Hepatocyte (in vitro differentiated cells): ENCODE data around the gene IQGAP2. TPM values are rescaled to one million over a fixed set of nuclear protein-coding genes. Genes with fewer than 3 reads are reported as not detected.

Experiments
- DNase-seq: peaks from one replicate; pipeline ENCODE4 v3.0.0-alpha.2; 2016; ENCODE audit warnings: low spot score
- H2AFZ ChIP-seq: fragments of 200-600 bp; sonication (generic); 2 replicates; pipeline ENCODE4 v1.6.0; 2016; ENCODE audit warnings: antibody characterized with exemption, mild to moderate bottlenecking
- H3K27ac ChIP-seq: fragments of 200-600 bp; sonication (generic); 2 replicates; pipeline ENCODE4 v1.5.1; 2016; ENCODE audit warnings: mild to moderate bottlenecking
- H3K27me3 ChIP-seq: fragments of 200-600 bp; sonication (generic); 2 replicates; pipeline ENCODE4 v1.6.1; 2016
- H3K36me3 ChIP-seq: fragments of 200-600 bp; sonication (generic); replicated peaks from 2 replicates; pipeline ENCODE4 v1.5.1; 2016; ENCODE audit warnings: low read depth; ENCODE audit not compliant: insufficient read depth
- H3K4me1 ChIP-seq: fragments of 200-600 bp; sonication (generic); 2 replicates; pipeline ENCODE4 v1.5.1; 2016; ENCODE audit warnings: mild to moderate bottlenecking, moderate library complexity; ENCODE audit not compliant: insufficient read depth
- H3K4me2 ChIP-seq: fragments of 200-600 bp; sonication (generic); 2 replicates; pipeline ENCODE4 v1.6.0; 2016
- H3K4me3 ChIP-seq: fragments of 200-600 bp; sonication (generic); 2 replicates; pipeline ENCODE4 v1.5.1; 2016; ENCODE audit warnings: mild to moderate bottlenecking
- H3K79me2 ChIP-seq: fragments of 200-600 bp; sonication (generic); 2 replicates; pipeline ENCODE4 v1.6.0; 2017; ENCODE audit warnings: mild to moderate bottlenecking
- H3K9me2 ChIP-seq: fragments of 200-600 bp; sonication (generic); replicated peaks from 2 replicates; pipeline ENCODE4 v1.6.0; 2017; ENCODE audit warnings: mild to moderate bottlenecking; ENCODE audit not compliant: insufficient read depth
- H3K9me3 ChIP-seq: fragments of 200-600 bp; sonication (generic); 2 replicates; pipeline ENCODE4 v1.5.1; 2016; ENCODE audit warnings: low read depth, mild to moderate bottlenecking
- H4K20me1 ChIP-seq: fragments of 200-600 bp; sonication (generic); 2 replicates; pipeline ENCODE4 v1.6.0; 2016; ENCODE audit warnings: mild to moderate bottlenecking; ENCODE audit not compliant: insufficient read depth, poor library complexity, severe bottlenecking
- CTCF ChIP-seq: fragments of 200-600 bp; sonication (generic); IDR thresholded peaks from 2 replicates; pipeline ENCODE4 v1.5.1; 2016; ENCODE audit warnings: antibody characterized with exemption, mild to moderate bottlenecking; ENCODE audit not compliant: poor library complexity
- EZH2 ChIP-seq: fragments of 200-600 bp; sonication (generic); IDR thresholded peaks from 2 replicates; pipeline ENCODE4 v1.6.1; 2016; ENCODE audit warnings: antibody characterized with exemption, mild to moderate bottlenecking, borderline replicate concordance
- EZH2phosphoT487 ChIP-seq: fragments of 200-600 bp; sonication (generic); IDR thresholded peaks from one replicate; pipeline ENCODE4 v1.6.1; 2018; ENCODE audit warnings: antibody characterized with exemption, mild to moderate bottlenecking, low read depth, moderate library complexity; ENCODE audit not compliant: unreplicated experiment, severe bottlenecking
- WGBS: methylation state at CpG from one replicate; pipeline ENCODE4 v1.1.6; 2016; ENCODE audit warnings: low lambda C conversion rate; ENCODE audit errors: missing lambda C conversion rate; 5-methylcytosine and 5-hydroxymethylcytosine counted together
- polyA plus RNA-seq: library from polyadenylated mRNA; unstranded; fragments of >200 nt; fragmentation: Nextera tagmentation; extraction: Ambion mirVana; gene quantifications from 2 replicates; pipeline ENCODE4 v1.2.1, GENCODE V29; 2016
- total RNA-seq: library from RNA; depleted of rRNA; stranded (reverse); fragments of >200 nt; gene quantifications from 2 replicates; pipeline ENCODE4 v1.2.3, GENCODE V29; 2014

Gene IQGAP2
- total and polyA plus RNA-seq, 2 experiments from 2014 or later, result 37.2 to 78.9 TPM

DNA sequence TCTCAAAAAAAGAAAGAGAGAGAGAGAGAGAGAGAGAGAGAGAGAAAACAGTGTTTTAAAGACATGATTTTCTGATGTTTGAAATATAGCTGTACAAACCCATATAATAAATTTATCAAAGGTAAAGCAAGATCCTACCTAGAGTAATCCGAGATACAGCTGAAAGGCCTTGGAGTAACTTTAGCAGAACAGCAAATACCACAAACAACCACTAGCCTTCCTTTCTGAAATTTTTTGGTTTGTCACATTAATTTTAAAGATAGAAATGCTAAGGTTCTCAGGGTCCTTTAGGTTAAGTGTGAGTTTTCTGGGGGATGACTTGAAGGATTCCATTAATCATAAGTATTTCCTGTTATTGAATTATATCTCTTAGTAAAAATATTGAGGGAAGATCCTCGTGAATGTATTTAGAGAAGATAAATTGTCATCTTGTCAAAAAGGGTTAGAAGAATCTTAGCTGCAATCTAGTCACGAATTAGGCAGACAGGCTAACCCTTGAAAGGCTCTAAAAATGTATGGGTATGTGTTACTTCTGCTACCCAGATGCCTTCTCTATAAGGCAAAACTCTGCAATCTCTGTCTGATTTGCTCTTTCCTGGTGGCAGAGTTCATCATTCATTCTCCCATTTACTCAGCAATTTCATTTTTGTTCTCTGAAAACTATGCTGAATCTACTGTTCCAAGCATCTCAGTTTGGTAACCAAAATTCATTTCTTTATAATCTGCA is 192.8 kb downstream of the IQGAP2 start:
- H3K79me2 ChIP-seq, result no peaks in the 10 kb centered on the region
- H4K20me1 ChIP-seq, result no peaks in the 10 kb centered on the region
- H3K4me2 ChIP-seq, result no peak overlapping the region
- no peaks in the 10 kb centered on the region for H3K9me2 ChIP-seq
- no peak overlapping the region for H2AFZ ChIP-seq
- no peak for TF ChIP-seq EZH2
- no peak for TF ChIP-seq EZH2phosphoT487
- no peak for TF ChIP-seq CTCF
- no peak for DNase-seq
- no peaks in the 10 kb centered on the region for H3K27me3 ChIP-seq
- no peaks in the 10 kb centered on the region for H3K9me3 ChIP-seq
- WGBS, result 88% methylated on average over 3 of the region's 3 CpGs
- no peak overlapping the region for H3K4me3 ChIP-seq
- H3K36me3 ChIP-seq, result no peaks in the 10 kb centered on the region
- no peak overlapping the region for H3K27ac ChIP-seq
- H3K4me1 ChIP-seq, result no peaks in the 10 kb centered on the region

DNA sequence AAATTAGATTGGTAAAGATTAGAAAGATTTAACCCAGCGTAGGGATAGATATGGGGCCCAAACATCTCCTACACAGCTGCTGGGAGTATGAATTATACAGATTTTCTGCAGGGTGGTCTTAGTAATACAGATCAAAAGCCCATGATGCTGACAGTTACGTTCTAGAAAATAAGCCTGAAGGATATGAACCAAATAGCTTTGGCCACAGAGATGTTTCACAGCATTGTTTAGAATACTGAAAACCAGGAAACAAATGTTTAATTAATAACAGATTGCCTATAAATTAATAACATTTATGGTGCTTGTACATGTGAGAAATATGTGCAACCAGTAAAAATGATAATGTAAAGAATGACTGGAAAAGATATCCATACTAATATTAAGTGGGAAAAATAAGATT is 195.4 kb downstream of the IQGAP2 start:
- 77% methylated on average over 2 of the region's 2 CpGs for WGBS
- H3K9me2 ChIP-seq, result no peaks in the 10 kb centered on the region
- no peak overlapping the region for H3K4me3 ChIP-seq
- TF ChIP-seq EZH2phosphoT487 (no peak), CTCF (no peak), EZH2 (no peak)
- no peaks in the 10 kb centered on the region for H3K79me2 ChIP-seq
- no peak for DNase-seq
- no peak overlapping the region for H3K27ac ChIP-seq
- H3K4me1 ChIP-seq, result no peaks in the 10 kb centered on the region
- H4K20me1 ChIP-seq, result no peaks in the 10 kb centered on the region
- no peak overlapping the region for H2AFZ ChIP-seq
- H3K36me3 ChIP-seq, result no peaks in the 10 kb centered on the region
- H3K27me3 ChIP-seq, result no peaks in the 10 kb centered on the region
- H3K9me3 ChIP-seq, result no peaks in the 10 kb centered on the region
- H3K4me2 ChIP-seq, result no peak overlapping the region

DNA sequence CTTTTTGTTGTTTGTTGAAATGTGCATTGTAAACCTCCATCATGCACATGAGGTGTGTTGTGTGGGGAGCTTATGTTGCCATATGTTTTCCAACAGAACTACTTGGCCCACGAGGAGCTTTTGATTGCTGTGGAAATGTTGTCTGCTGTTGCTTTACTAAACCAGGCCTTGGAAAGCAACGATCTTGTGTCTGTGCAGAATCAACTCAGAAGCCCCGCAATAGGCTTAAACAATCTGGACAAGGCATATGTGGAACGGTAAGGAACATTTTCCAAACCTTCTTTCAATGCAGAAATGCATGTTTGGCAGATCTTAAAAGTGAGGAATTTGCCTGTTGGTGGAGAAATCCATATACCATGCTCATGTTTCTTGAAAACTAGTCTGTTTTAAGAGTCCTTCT is 197.6 kb downstream of the IQGAP2 start:
- H3K9me3 ChIP-seq, result no peaks in the 10 kb centered on the region
- 76% methylated on average over 4 of the region's 4 CpGs for WGBS

More for the DNA sequence above, 197.6 kb downstream of the IQGAP2 start:
- Histone ChIP-seq H3K36me3 (no peaks in the 10 kb centered on the region), H2AFZ (no peak overlapping the region), H3K9me2 (no peaks in the 10 kb centered on the region), H3K79me2 (no peaks in the 10 kb centered on the region), H4K20me1 (no peaks in the 10 kb centered on the region), H3K4me3 (no peak overlapping the region), H3K4me2 (no peak overlapping the region), H3K27me3 (no peaks in the 10 kb centered on the region), H3K27ac (no peak overlapping the region), H3K4me1 (peaks cover 5% of the 10 kb centered on the region)
- TF ChIP-seq CTCF, result no peak
- TF ChIP-seq EZH2, result no peak
- no peak for TF ChIP-seq EZH2phosphoT487
- DNase-seq, result no peak
